ENCODE measurements around the gene GALNT15. TPM values are rescaled to one million over a fixed set of nuclear protein-coding genes. Genes with fewer than 3 reads are reported as not detected.

The GALNT15 gene
- total and polyA plus RNA-seq, 2 donors (not counting 3 experiments of a cell fraction or from before 2014, with no cell fraction given) = 0.87 to 5.4 TPM

DNA sequence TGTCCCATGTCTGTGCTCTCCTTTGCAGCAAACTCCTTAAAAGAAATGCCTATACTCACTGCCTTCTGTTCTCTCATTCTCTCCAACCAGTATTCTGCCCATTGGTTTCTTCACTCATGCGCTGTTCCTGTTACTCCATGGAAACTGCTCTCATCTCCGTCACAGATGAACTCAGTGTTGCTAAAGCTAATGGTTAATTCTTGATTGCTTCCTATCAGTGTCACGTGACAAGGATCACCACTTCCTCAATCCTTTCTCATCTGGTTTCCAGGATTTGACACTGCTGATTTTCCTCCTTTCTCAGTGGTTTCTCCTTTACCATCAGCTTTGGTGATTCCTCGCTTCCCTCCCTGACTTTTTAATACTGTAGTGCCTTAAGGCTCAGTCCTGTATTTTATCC lies 87.7 kb downstream of the GALNT15 start:
- Histone ChIP-seq H3K79me2 (ENCODE audit: control insufficient read depth, insufficient read depth, low read length) (peaks cover 46% of the 10 kb centered on the region), H3K36me3 (ENCODE audit: control insufficient read depth in 2 of 2, extremely low read depth in 1 of 2, insufficient read depth in 2 of 2, low read length in 2 of 2) (peaks cover 0 to 4% of the 10 kb centered on the region in 2 experiments), H3K4me2 (ENCODE audit: insufficient read depth, low read length) (no peak overlapping the region), H4K20me1 (replicated peaks; ENCODE audit: control insufficient read depth, extremely low read depth, insufficient read depth, low read length) (no peaks in the 10 kb centered on the region), H3K9ac (replicated peaks; ENCODE audit: extremely low read depth, insufficient read depth, low read length) (no peak overlapping the region), H3K4me1 (ENCODE audit: control insufficient read depth, extremely low read depth, insufficient read depth, low read length) (peaks cover 23% of the 10 kb centered on the region), H3K9me1 (replicated peaks; ENCODE audit: control insufficient read depth, extremely low read depth, insufficient read depth, low read length) (no peaks in the 10 kb centered on the region), H2AFZ (ENCODE audit: low read depth, low read length) (no peak overlapping the region), H3K4me3 (replicated peaks in 1 of 3; ENCODE audit: insufficient read depth in 1 of 3, low read depth in 1 of 3, low read length in 3 of 3) (no peak overlapping the region), H3K27me3 (ENCODE audit: control insufficient read depth in 2 of 2, insufficient read depth in 2 of 2, low read length in 2 of 2) (no peaks in the 10 kb centered on the region), H3K27ac (ENCODE audit: insufficient read depth, low read depth, low read length) (no peak overlapping the region), H3K9me3 (replicated peaks; ENCODE audit: control insufficient read depth, insufficient read depth, low read length) (no peaks in the 10 kb centered on the region)
- no peak for TF ChIP-seq CTCF (IDR thresholded peaks at IDR 0.05; ENCODE audit: extremely low read depth in 1 of 2, insufficient read depth in 1 of 2, low read depth in 1 of 2, low read length in 2 of 2)
- no peak for TF ChIP-seq MYC (IDR thresholded peaks at IDR 0.05; ENCODE audit: low read depth, low read length)
- no peak for TF ChIP-seq MAX (IDR thresholded peaks at IDR 0.05; ENCODE audit: insufficient read depth, insufficient read length)
- no peak for TF ChIP-seq FOS (IDR thresholded peaks at IDR 0.05; ENCODE audit: borderline replicate concordance, insufficient read depth, low read length)
- TF ChIP-seq POLR2A (IDR thresholded peaks at IDR 0.05; ENCODE audit: low read depth, low read length) = no peak
- DNase-seq (ENCODE audit: low read depth, low spot score) (no peak), FAIRE-seq (no peak)
- dilution Hi-C loops (cut with MboI; ENCODE audit: extremely low pct_ligation_motif_present, low sequenced_read_pairs) = no loop called here
- BruUV-seq (replicated peaks) = no TSS peak
- intact Hi-C loops (cut with micrococcal nuclease) = no loop called here
- ChIA-PET POLR2A (no interaction called here), CTCF (no interaction called here)

DNA sequence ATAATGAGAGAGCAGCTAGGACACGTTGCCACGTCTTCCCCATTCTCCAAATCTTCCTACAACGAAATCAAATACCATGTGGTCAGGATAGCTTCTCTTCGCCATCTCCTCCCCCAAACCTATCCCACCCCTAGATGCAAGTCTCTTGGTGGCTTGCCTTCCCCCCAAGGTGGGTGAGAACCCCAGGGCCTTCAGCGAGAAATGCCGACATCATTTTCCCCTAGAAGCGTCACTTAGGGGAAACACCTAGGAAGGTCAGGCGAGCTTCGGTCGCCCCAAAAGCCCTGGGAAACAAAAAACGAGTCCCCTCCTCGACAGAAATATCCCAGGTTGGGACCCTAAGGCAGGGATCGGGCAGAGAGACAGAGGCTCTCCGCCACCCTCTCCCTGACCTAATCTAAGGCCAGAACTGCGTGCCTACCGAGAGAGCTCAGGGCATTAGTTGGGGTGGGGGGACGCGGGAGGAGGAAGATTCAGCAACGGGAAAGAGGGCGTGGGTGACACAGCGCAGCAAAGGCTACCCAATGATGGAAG lies 89.8 kb downstream of the GALNT15 start:
- Histone ChIP-seq H3K27me3 (ENCODE audit: control insufficient read depth in 2 of 2, insufficient read depth in 2 of 2, low read length in 2 of 2) (no peaks in the 10 kb centered on the region), H4K20me1 (replicated peaks; ENCODE audit: control insufficient read depth, extremely low read depth, insufficient read depth, low read length) (no peaks in the 10 kb centered on the region), H3K4me2 (ENCODE audit: insufficient read depth, low read length) (peak overlapping the region; percentile 98), H3K9ac (replicated peaks; ENCODE audit: extremely low read depth, insufficient read depth, low read length) (peak overlapping the region; percentile 95), H3K9me1 (replicated peaks; ENCODE audit: control insufficient read depth, extremely low read depth, insufficient read depth, low read length) (no peaks in the 10 kb centered on the region), H3K4me3 (replicated peaks in 1 of 3; ENCODE audit: insufficient read depth in 1 of 3, low read depth in 1 of 3, low read length in 3 of 3) (peak overlapping the region; percentile 43 to 93 (median 57)), H3K36me3 (ENCODE audit: control insufficient read depth in 2 of 2, extremely low read depth in 1 of 2, insufficient read depth in 2 of 2, low read length in 2 of 2) (peaks cover 0 to 4% of the 10 kb centered on the region in 2 experiments), H3K79me2 (ENCODE audit: control insufficient read depth, insufficient read depth, low read length) (peaks cover 51% of the 10 kb centered on the region), H2AFZ (ENCODE audit: low read depth, low read length) (peak overlapping the region; percentile 85), H3K9me3 (replicated peaks; ENCODE audit: control insufficient read depth, insufficient read depth, low read length) (no peaks in the 10 kb centered on the region), H3K27ac (ENCODE audit: insufficient read depth, low read depth, low read length) (peak overlapping the region; percentile 82), H3K4me1 (ENCODE audit: control insufficient read depth, extremely low read depth, insufficient read depth, low read length) (peaks cover 23% of the 10 kb centered on the region)
- TF ChIP-seq EZH2 (IDR thresholded peaks at IDR 0.05; ENCODE audit: borderline replicate concordance, low read depth, low read length, severe bottlenecking) (no peak), JUN (IDR thresholded peaks at IDR 0.05; ENCODE audit: borderline replicate concordance, insufficient read depth, insufficient read length, low read depth) (no peak), MYC (IDR thresholded peaks at IDR 0.05; ENCODE audit: low read depth, low read length) (no peak), FOS (IDR thresholded peaks at IDR 0.05; ENCODE audit: borderline replicate concordance, insufficient read depth, low read length) (no peak), POLR2A (IDR thresholded peaks at IDR 0.05; ENCODE audit: low read depth, low read length) (no peak), MAX (IDR thresholded peaks at IDR 0.05; ENCODE audit: insufficient read depth, insufficient read length) (no peak), GATA2 (IDR thresholded peaks at IDR 0.05; ENCODE audit: insufficient read depth, insufficient read length, low read depth, low read length) (no peak), CTCF (IDR thresholded peaks at IDR 0.05; ENCODE audit: extremely low read depth in 1 of 2, insufficient read depth in 1 of 2, low read depth in 1 of 2, low read length in 2 of 2) (no peak), POLR2AphosphoS5 (IDR thresholded peaks at IDR 0.05; ENCODE audit: insufficient read depth, low read depth, low read length) (no peak)
- dilution Hi-C loops (cut with MboI; ENCODE audit: extremely low pct_ligation_motif_present, low sequenced_read_pairs) = no loop called here
- POLR2A ChIA-PET = interaction anchor here (0.8 kb wide), 1 partner anchor 252 kb away, joined by 3 read pairs; no protein-coding TSS in a partner anchor
- TSS peak; percentile 85 for BruUV-seq (replicated peaks)
- FAIRE-seq (no peak), DNase-seq (ENCODE audit: low read depth, low spot score) (no peak)
- CTCF ChIA-PET = interaction anchor here (1.1 to 5.9 kb wide), 6 partner anchors 17 to 633 kb away, joined by 4 to 70 read pairs (median 6); no protein-coding TSS in a partner anchor
- intact Hi-C loops (cut with micrococcal nuclease) = no loop called here
